Activated CD8-positive, alpha-beta memory T cell treated with anti-CD3 and anti-CD28 coated beads for 4 hours (primary cell): ENCODE results near the gene IL17B.

Experiments used
- DNase-seq, 2 donors: peaks; one replicate each; pipeline ENCODE4 v3.0.0-alpha.2; 2020; ENCODE audit warnings: low read depth in 2 of 2

The IL17B gene

GRCh38 chr5:149376711-149377447 lies 2.2 kb downstream of the IL17B start:
- DNase-seq: no peak

GRCh38 chr5:149376104-149376503 lies 3.0 kb downstream of the IL17B start:
- no peak for DNase-seq

GRCh38 chr5:149375434-149375833 lies 3.7 kb downstream of the IL17B start:
- no peak for DNase-seq

GRCh38 chr5:149374801-149375200 lies 4.3 kb downstream of the IL17B start:
- DNase-seq: no peak

GRCh38 chr5:149374303-149374702 lies 4.8 kb downstream of the IL17B start:
- no peak for DNase-seq

- no peak for DNase-seq
Observed at GRCh38 chr5:149372932-149373331, 6.2 kb downstream of the IL17B start.

GRCh38 chr5:149372076-149372795 lies 6.9 kb downstream of the IL17B start:
- DNase-seq: no peak

GRCh38 chr5:149371296-149371962 lies 7.7 kb downstream of the IL17B start:
- DNase-seq: peak; percentile 36 to 46

GRCh38 chr5:149370878-149371277 lies 8.2 kb downstream of the IL17B start:
- DNase-seq: no peak

- DNase-seq: no peak
Observed at GRCh38 chr5:149367972-149368645, 11.0 kb downstream of the IL17B start.

GRCh38 chr5:149367249-149367971 lies 11.7 kb downstream of the IL17B start:
- DNase-seq: no peak

- DNase-seq: no peak
Observed at GRCh38 chr5:149366169-149366729, 12.8 kb downstream of the IL17B start.

- DNase-seq: no peak
Observed at GRCh38 chr5:149365418-149365817, 13.7 kb downstream of the IL17B start.

GRCh38 chr5:149364719-149365118 lies 14.4 kb downstream of the IL17B start:
- no peak for DNase-seq

- no peak for DNase-seq
Observed at GRCh38 chr5:149363936-149364335, 15.2 kb downstream of the IL17B start.

GRCh38 chr5:149363358-149363757 lies 15.7 kb downstream of the IL17B start:
- no peak for DNase-seq

- no peak for DNase-seq
Observed at GRCh38 chr5:149362541-149362940, 16.6 kb downstream of the IL17B start.

- DNase-seq: no peak
Observed at GRCh38 chr5:149360272-149360671, 18.8 kb downstream of the IL17B start.

GRCh38 chr5:149358868-149359495 lies 20.1 kb downstream of the IL17B start:
- DNase-seq: no peak

- no peak for DNase-seq
Observed at GRCh38 chr5:149358294-149358651, 20.8 kb downstream of the IL17B start.
